IPS-18a (cell line): ENCODE measurements around the gene ASMT.
"Not testable (repeated sequence)": the region's sequence is repeated elsewhere in the genome, so short reads cannot be mapped to it uniquely, and the experiment has no call there.

Experiments
- H3K27ac ChIP-seq: one replicate; pipeline ENCODE4 v1.5.1; 2013; ENCODE audit warnings: low read length
- H3K27me3 ChIP-seq: one replicate; pipeline ENCODE4 v1.6.1; 2013; ENCODE audit warnings: mild to moderate bottlenecking, low read length; ENCODE audit not compliant: control insufficient read depth, insufficient read depth
- H3K36me3 ChIP-seq: one replicate; pipeline ENCODE4 v1.6.1; 2013; ENCODE audit warnings: low read depth, low read length; ENCODE audit not compliant: control insufficient read depth
- H3K4me1 ChIP-seq: one replicate; pipeline ENCODE4 v1.6.1; 2013; ENCODE audit warnings: low read depth, low read length; ENCODE audit not compliant: control insufficient read depth
- H3K4me3 ChIP-seq: one replicate; pipeline ENCODE4 v1.5.1; 2013; ENCODE audit warnings: low read length
- H3K9ac ChIP-seq: one replicate; pipeline ENCODE4 v1.6.1; 2013; ENCODE audit warnings: mild to moderate bottlenecking, low read length, moderate library complexity
- H3K9me3 ChIP-seq: one replicate; pipeline ENCODE4 v1.6.1; 2013; ENCODE audit warnings: low read depth, low read length; ENCODE audit not compliant: control insufficient read depth

Gene ASMT

GRCh38 chrX:1659664-1660461 is 45.0 kb downstream of the ASMT start:
- Histone ChIP-seq H3K27ac (no peak overlapping the region), H3K9me3 (no peaks in the 10 kb centered on the region), H3K4me1 (peaks cover 3% of the 10 kb centered on the region), H3K36me3 (no peaks in the 10 kb centered on the region), H3K4me3 (no peak overlapping the region), H3K9ac (no peak overlapping the region), H3K27me3 (no peaks in the 10 kb centered on the region)

GRCh38 chrX:1661048-1661921 is 46.4 kb downstream of the ASMT start:
- H3K9me3 ChIP-seq = no peaks in the 10 kb centered on the region
- peaks cover 3% of the 10 kb centered on the region for H3K4me1 ChIP-seq
- H3K27ac ChIP-seq = no peak overlapping the region
- no peak overlapping the region for H3K9ac ChIP-seq
- H3K4me3 ChIP-seq = no peak overlapping the region
- H3K27me3 ChIP-seq = no peaks in the 10 kb centered on the region
- H3K36me3 ChIP-seq = no peaks in the 10 kb centered on the region

GRCh38 chrX:1661922-1662221 is 47.0 kb downstream of the ASMT start:
- Histone ChIP-seq H3K4me3 (no peak overlapping the region), H3K9ac (no peak overlapping the region), H3K27ac (no peak overlapping the region)

GRCh38 chrX:1667566-1667965 is 52.7 kb downstream of the ASMT start:
- Histone ChIP-seq H3K36me3 (no peaks in the 10 kb centered on the region), H3K9ac (no peak overlapping the region), H3K27ac (no peak overlapping the region), H3K9me3 (no peaks in the 10 kb centered on the region), H3K4me1 (no peaks in the 10 kb centered on the region), H3K4me3 (no peak overlapping the region), H3K27me3 (no peaks in the 10 kb centered on the region)

More at GRCh38 chrX:1661922-1662221, 47.0 kb downstream of the ASMT start:
- Histone ChIP-seq H3K36me3 (no peaks in the 10 kb centered on the region), H3K4me1 (peaks cover 3% of the 10 kb centered on the region), H3K27me3 (no peaks in the 10 kb centered on the region), H3K9me3 (no peaks in the 10 kb centered on the region)

GRCh38 chrX:1673337-1673736 is 58.5 kb downstream of the ASMT start:
- Histone ChIP-seq H3K27ac (no peak overlapping the region), H3K4me1 (no peaks in the 10 kb centered on the region), H3K9ac (no peak overlapping the region), H3K4me3 (no peak overlapping the region), H3K27me3 (no peaks in the 10 kb centered on the region), H3K9me3 (no peaks in the 10 kb centered on the region), H3K36me3 (no peaks in the 10 kb centered on the region)

- H3K4me1 ChIP-seq = peaks cover 8% of the 10 kb centered on the region
- no peak overlapping the region for H3K4me3 ChIP-seq
- no peak overlapping the region for H3K27ac ChIP-seq
- H3K36me3 ChIP-seq = no peaks in the 10 kb centered on the region
- no peak overlapping the region for H3K9ac ChIP-seq
- no peaks in the 10 kb centered on the region for H3K27me3 ChIP-seq
- no peaks in the 10 kb centered on the region for H3K9me3 ChIP-seq
Observed at GRCh38 chrX:1676866-1677265, 62.0 kb downstream of the ASMT start.

- Histone ChIP-seq H3K9me3 (no peaks in the 10 kb centered on the region), H3K4me3 (no peak overlapping the region), H3K27ac (no peak overlapping the region), H3K9ac (no peak overlapping the region), H3K36me3 (no peaks in the 10 kb centered on the region), H3K4me1 (peaks cover 8% of the 10 kb centered on the region), H3K27me3 (no peaks in the 10 kb centered on the region)
Observed at GRCh38 chrX:1679238-1679637, 64.4 kb downstream of the ASMT start.

GRCh38 chrX:1681439-1681838 is 66.6 kb downstream of the ASMT start:
- Histone ChIP-seq H3K9ac (no peak overlapping the region), H3K4me3 (no peak overlapping the region), H3K27ac (no peak overlapping the region), H3K36me3 (no peaks in the 10 kb centered on the region), H3K4me1 (peaks cover 8% of the 10 kb centered on the region), H3K27me3 (no peaks in the 10 kb centered on the region), H3K9me3 (no peaks in the 10 kb centered on the region)

- H3K27ac ChIP-seq, H3K36me3 ChIP-seq, H3K4me3 ChIP-seq, H3K9me3 ChIP-seq, H3K4me1 ChIP-seq, H3K27me3 ChIP-seq, H3K9ac ChIP-seq: not testable (repeated sequence)
Observed at GRCh38 chrX:1681856-1682255, 67.0 kb downstream of the ASMT start.

- not testable (repeated sequence) for H3K9ac ChIP-seq, H3K27ac ChIP-seq, H3K27me3 ChIP-seq, H3K4me3 ChIP-seq, H3K4me1 ChIP-seq, H3K9me3 ChIP-seq, H3K36me3 ChIP-seq
Observed at GRCh38 chrX:1682501-1682900, 67.6 kb downstream of the ASMT start.

- not testable (repeated sequence) for H3K9ac ChIP-seq
Observed at GRCh38 chrX:1684883-1685282, 70.0 kb downstream of the ASMT start.

GRCh38 chrX:1685444-1685880 is 70.6 kb downstream of the ASMT start:
- H3K27ac ChIP-seq, H3K36me3 ChIP-seq, H3K9me3 ChIP-seq, H3K27me3 ChIP-seq, H3K4me1 ChIP-seq, H3K9ac ChIP-seq, H3K4me3 ChIP-seq: not testable (repeated sequence)

More at GRCh38 chrX:1684883-1685282, 70.0 kb downstream of the ASMT start:
- H3K9me3 ChIP-seq, H3K36me3 ChIP-seq, H3K27ac ChIP-seq, H3K4me1 ChIP-seq, H3K4me3 ChIP-seq, H3K27me3 ChIP-seq: not testable (repeated sequence)
